Chondrocyte (in vitro differentiated cells): Measurements from ENCODE around the gene NENF. TPM values are rescaled to one million over a fixed set of nuclear protein-coding genes. Genes with fewer than 3 reads are reported as not detected.

Experiments
- DNase-seq: peaks from one replicate; pipeline ENCODE4 v3.0.0; 2021; ENCODE audit warnings: mixed read lengths, low spot score
- H3K27ac Mint-ChIP-seq: one replicate; pipeline ENCODE4 v1.8.0; 2021; ENCODE audit warnings: mild to moderate bottlenecking, moderate library complexity, mixed read lengths; ENCODE audit not compliant: unreplicated experiment
- H3K27me3 Mint-ChIP-seq: 2 replicates; pipeline ENCODE4 v1.8.0; 2021; ENCODE audit warnings: low read depth, mixed read lengths
- H3K36me3 Mint-ChIP-seq: 2 replicates; pipeline ENCODE4 v1.8.0; 2021; ENCODE audit warnings: low read depth, mixed read lengths
- H3K4me1 Mint-ChIP-seq: 2 replicates; pipeline ENCODE4 v1.8.0; 2021; ENCODE audit warnings: low read depth, mild to moderate bottlenecking, mixed read lengths
- H3K4me3 Mint-ChIP-seq: one replicate; pipeline ENCODE4 v1.8.0; 2021; ENCODE audit warnings: mild to moderate bottlenecking, moderate library complexity, mixed read lengths; ENCODE audit not compliant: unreplicated experiment
- H3K9me3 Mint-ChIP-seq: 2 replicates; pipeline ENCODE4 v1.8.0; 2021; ENCODE audit warnings: low read depth, mixed read lengths
- total RNA-seq: library from RNA; stranded (reverse); gene quantifications from 3 replicates; pipeline ENCODE4 v1.2.1, GENCODE V29; 2021
- TF ChIP-seq, protein P1 (sequence below): fragments of 200-600 bp; sonication (generic); IDR thresholded peaks from 2 replicates; pipeline ENCODE4 v1.5.0; 2021; ENCODE audit warnings: antibody characterized with exemption, mild to moderate bottlenecking, moderate library complexity

The NENF gene
- total RNA-seq, 1 donor from 2014 or later = 48.6 TPM

- no peak overlapping the region for H3K4me3 Mint-ChIP-seq
- peak; percentile 59 for DNase-seq
- H3K9me3 Mint-ChIP-seq = no peaks in the 10 kb centered on the region
- no peak overlapping the region for H3K27ac Mint-ChIP-seq
- no peaks in the 10 kb centered on the region for H3K27me3 Mint-ChIP-seq
- peaks cover 10% of the 10 kb centered on the region for H3K4me1 Mint-ChIP-seq
- no peaks in the 10 kb centered on the region for H3K36me3 Mint-ChIP-seq
- TF ChIP-seq, protein P1, sequence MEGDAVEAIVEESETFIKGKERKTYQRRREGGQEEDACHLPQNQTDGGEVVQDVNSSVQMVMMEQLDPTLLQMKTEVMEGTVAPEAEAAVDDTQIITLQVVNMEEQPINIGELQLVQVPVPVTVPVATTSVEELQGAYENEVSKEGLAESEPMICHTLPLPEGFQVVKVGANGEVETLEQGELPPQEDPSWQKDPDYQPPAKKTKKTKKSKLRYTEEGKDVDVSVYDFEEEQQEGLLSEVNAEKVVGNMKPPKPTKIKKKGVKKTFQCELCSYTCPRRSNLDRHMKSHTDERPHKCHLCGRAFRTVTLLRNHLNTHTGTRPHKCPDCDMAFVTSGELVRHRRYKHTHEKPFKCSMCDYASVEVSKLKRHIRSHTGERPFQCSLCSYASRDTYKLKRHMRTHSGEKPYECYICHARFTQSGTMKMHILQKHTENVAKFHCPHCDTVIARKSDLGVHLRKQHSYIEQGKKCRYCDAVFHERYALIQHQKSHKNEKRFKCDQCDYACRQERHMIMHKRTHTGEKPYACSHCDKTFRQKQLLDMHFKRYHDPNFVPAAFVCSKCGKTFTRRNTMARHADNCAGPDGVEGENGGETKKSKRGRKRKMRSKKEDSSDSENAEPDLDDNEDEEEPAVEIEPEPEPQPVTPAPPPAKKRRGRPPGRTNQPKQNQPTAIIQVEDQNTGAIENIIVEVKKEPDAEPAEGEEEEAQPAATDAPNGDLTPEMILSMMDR = no peak
Measured at GRCh38 chr1:212467843-212468482, 35.2 kb downstream of the NENF start.

GRCh38 chr1:212470059-212470458 lies 37.3 kb downstream of the NENF start:
- Mint-ChIP-seq H3K27ac (peak overlapping the region; percentile 98), H3K9me3 (no peaks in the 10 kb centered on the region), H3K4me3 (peak overlapping the region; percentile 58), H3K4me1 (peaks cover 10% of the 10 kb centered on the region), H3K36me3 (no peaks in the 10 kb centered on the region), H3K27me3 (no peaks in the 10 kb centered on the region)
- DNase-seq = peak; percentile 77
- TF ChIP-seq, protein P1 = no peak

GRCh38 chr1:212471286-212471685 lies 38.6 kb downstream of the NENF start:
- peak; percentile 44 for DNase-seq
- Mint-ChIP-seq H3K36me3 (no peaks in the 10 kb centered on the region), H3K9me3 (no peaks in the 10 kb centered on the region), H3K27me3 (no peaks in the 10 kb centered on the region), H3K4me3 (no peak overlapping the region), H3K4me1 (peaks cover 10% of the 10 kb centered on the region), H3K27ac (no peak overlapping the region)
- TF ChIP-seq, protein P1 = no peak

DNA sequence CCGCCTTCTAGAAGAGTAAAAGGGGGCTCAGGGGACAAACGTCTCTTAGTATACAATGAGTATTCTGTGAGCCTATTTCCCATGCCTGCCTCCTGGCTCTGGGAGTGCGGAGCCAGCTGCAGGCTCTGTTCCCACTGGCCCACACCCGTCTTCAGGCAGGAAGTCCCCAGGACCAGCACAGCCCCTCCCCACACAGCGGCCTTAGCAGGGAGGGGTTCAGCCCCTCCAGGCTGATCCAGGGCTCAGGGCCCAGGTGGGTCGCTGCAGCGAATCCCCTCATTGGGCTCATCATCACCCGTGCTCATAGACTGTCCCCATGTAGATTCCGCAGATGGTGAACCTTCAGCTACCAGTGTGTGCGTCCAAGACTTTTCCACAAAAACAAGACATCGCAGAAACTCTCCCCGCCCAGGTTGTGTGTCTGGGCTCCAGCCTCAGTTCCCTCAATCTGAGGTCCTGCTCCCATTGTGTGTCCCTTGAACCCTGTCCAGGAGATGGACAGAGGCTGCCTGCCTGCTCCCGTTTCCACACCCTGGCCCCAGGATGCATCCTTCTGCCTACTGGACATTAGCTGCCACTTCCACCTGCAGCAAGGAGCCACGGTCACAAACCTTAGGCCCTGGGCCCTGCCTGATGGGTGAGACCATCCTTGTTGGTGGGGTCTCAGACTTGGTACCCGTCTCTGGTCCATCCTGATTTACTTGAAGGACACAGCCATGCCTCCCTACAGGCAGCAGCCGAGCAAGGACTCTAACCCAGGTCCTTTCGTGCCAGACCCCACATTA lies 39.4 kb downstream of the NENF start:
- Mint-ChIP-seq H3K27ac (no peak overlapping the region), H3K4me3 (no peak overlapping the region), H3K4me1 (peaks cover 12% of the 10 kb centered on the region)

GRCh38 chr1:212473729-212474128 lies 41.0 kb downstream of the NENF start:
- Mint-ChIP-seq H3K36me3 (no peaks in the 10 kb centered on the region), H3K4me1 (peaks cover 21% of the 10 kb centered on the region), H3K4me3 (no peak overlapping the region), H3K9me3 (no peaks in the 10 kb centered on the region), H3K27ac (no peak overlapping the region), H3K27me3 (no peaks in the 10 kb centered on the region)
- TF ChIP-seq, protein P1 = no peak
- peak; percentile 29 for DNase-seq

More for the DNA sequence above, 39.4 kb downstream of the NENF start:
- TF ChIP-seq, protein P1 = no peak
- peak; percentile 64 for DNase-seq
- Mint-ChIP-seq H3K27me3 (no peaks in the 10 kb centered on the region), H3K36me3 (no peaks in the 10 kb centered on the region), H3K9me3 (no peaks in the 10 kb centered on the region)
